CD4-positive, alpha-beta T cell treated with Interleukin-17A for 4 hours (primary cell): ENCODE measurements around the gene SP2.

Experiments
- DNase-seq: peaks from one replicate; pipeline ENCODE4 v3.0.0-alpha.2; 2020; ENCODE audit warnings: mixed read lengths

SP2 gene

GRCh38 chr17:47895856-47896671 lies at the start of gene SP2:
Gene SP2, plus strand, starts transcription at chr17:47896236. Its CDS starts 51 bp downstream, at chr17:47896287.
- peak; percentile 99 for DNase-seq

- no peak for DNase-seq
Observed at GRCh38 chr17:47846716-47847340, 49.2 kb upstream of the SP2 start.

- DNase-seq: peak; percentile 48
Observed at GRCh38 chr17:47847341-47848197, 48.5 kb upstream of the SP2 start.

- DNase-seq: no peak
Observed at GRCh38 chr17:47848198-47848513, 47.9 kb upstream of the SP2 start.

- no peak for DNase-seq
Observed at GRCh38 chr17:47850373-47850691, 45.7 kb upstream of the SP2 start.

GRCh38 chr17:47850692-47851573 lies 45.1 kb upstream of the SP2 start, which contains the start of gene SP6:
Gene SP6, minus strand, starts transcription at chr17:47851163. Its CDS starts 2,734 bp downstream, at chr17:47848429.
- DNase-seq: peak; percentile 85

- DNase-seq: no peak
Observed at GRCh38 chr17:47851764-47852112, 44.3 kb upstream of the SP2 start.

- no peak for DNase-seq
Observed at GRCh38 chr17:47852113-47852949, 43.7 kb upstream of the SP2 start.

- no peak for DNase-seq
Observed at GRCh38 chr17:47853616-47854015, 42.4 kb upstream of the SP2 start.

GRCh38 chr17:47855737-47856136 lies 40.3 kb upstream of the SP2 start:
- DNase-seq: no peak

- DNase-seq: no peak
Observed at GRCh38 chr17:47856830-47857229, 39.2 kb upstream of the SP2 start.

GRCh38 chr17:47857551-47858455 lies 38.2 kb upstream of the SP2 start:
- no peak for DNase-seq

GRCh38 chr17:47860386-47860785 lies 35.6 kb upstream of the SP2 start:
- no peak for DNase-seq

- no peak for DNase-seq
Observed at GRCh38 chr17:47862621-47863440, 33.2 kb upstream of the SP2 start.

- no peak for DNase-seq
Observed at GRCh38 chr17:47864791-47865216, 31.2 kb upstream of the SP2 start.

GRCh38 chr17:47866941-47867340 lies 29.1 kb upstream of the SP2 start:
- no peak for DNase-seq

- no peak for DNase-seq
Observed at GRCh38 chr17:47867813-47868533, 28.1 kb upstream of the SP2 start.

GRCh38 chr17:47869114-47869513 lies 26.9 kb upstream of the SP2 start:
- no peak for DNase-seq

GRCh38 chr17:47870056-47870455 lies 26.0 kb upstream of the SP2 start:
- DNase-seq: no peak
